Epidermal melanocyte (primary cell): ENCODE data around the gene STARD13.
A peak's percentile ranks its signal among the peaks of the same experiment; 100 is the strongest.
"Not testable (repeated sequence)": the region's sequence is repeated elsewhere in the genome, so short reads cannot be mapped to it uniquely, and the experiment has no call there.

Experiments
- DNase-seq: peaks from one replicate; pipeline ENCODE4 v3.0.0; 2011; ENCODE audit warnings: low spot score; ENCODE audit not compliant: insufficient read length

The STARD13 gene

DNA sequence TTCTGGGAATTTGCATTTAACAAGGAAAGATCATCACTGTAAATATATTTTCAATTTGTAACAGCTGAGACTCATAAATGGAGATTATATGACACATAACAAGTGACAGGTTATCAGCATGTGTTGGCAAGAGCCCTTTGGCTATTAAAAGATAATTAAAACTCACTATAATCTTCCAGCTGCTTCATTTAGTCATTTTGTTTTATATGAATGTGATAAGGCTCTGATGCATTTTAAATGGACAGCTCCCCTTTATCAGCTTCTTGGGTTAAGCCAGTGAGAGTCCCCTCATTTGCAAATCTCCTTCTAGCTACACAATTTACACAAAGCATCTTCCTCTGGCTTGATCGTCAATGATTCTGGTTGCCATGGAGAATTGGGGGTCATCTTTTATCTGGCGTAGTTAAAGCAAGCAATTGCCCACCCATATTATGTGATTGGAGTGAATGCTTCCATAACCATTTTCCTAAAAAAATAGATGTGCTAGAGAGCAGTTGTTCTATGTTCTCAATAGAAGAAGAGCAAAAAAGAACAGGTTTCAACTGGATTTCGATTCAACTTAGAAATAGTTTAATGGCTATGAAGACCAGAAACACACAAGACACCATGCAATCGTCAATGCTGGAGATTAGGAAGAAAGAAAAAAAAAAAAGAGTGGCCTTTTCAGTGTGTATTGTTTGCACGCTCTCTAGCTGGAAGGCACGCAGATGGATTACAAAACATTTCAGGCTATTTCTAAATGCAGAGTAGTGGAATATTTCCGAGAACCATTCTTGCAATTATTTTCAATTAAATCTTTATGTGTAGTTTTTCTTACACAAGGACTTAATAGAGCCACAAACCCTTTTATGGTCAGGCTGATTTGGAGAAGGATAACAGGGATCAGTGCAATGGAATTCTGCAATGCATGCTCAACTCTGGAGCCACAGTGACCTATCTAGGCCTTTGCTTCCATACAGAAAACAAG, 27.4 kb downstream of the STARD13 start:
- peak; percentile 37 for DNase-seq

DNA sequence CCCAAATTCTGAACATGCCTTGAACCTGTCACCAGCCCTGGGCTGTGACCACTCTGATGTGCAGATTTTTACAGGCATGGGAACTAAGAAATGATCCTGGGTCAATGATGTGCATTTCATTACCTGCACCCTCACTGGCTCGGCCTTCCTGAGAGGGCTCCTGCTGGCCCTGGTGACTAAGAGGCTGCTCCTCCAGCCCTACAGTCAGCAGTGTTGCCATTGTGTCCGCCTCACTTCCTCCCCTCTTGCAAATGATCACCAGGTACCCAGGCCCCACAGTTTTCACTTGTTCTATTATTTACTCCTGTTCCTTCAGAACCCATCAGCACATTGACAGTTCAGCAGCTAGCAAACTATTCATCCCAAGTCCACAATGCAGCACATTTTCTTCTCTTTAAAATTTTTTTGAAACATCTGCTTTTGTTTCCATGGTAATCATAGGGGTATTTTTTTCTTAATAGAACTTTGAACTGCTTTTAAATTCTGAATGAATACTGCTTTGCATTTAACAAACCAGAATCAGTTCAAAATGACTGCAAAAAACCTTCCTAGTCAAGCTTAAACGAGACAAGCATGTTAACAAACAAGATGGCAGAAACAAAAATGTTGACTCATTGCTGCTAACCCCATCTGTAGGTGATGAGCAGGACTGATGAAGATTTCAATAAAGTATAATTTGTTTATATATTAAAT, 29.3 kb downstream of the STARD13 start:
- DNase-seq, result no peak

DNA sequence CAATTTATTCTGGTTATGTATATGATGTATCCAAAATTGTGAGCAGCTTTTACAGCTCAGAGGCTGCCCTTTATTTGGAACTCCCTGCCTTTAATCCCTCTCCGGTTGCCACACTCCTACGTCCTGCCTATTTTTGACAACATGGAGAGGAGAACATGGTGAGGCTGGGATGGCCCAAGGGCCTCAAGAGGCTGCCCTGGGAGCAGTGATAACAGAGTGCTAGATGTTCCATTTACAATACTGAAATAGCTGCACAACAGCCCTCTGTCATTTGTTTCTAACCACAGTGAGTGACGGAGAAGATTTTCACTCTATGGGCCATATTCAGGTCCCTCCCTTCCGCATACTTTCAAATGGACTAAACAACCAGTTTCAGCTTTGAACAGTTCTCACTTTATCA, 33.4 kb downstream of the STARD13 start:
- no peak for DNase-seq

DNA sequence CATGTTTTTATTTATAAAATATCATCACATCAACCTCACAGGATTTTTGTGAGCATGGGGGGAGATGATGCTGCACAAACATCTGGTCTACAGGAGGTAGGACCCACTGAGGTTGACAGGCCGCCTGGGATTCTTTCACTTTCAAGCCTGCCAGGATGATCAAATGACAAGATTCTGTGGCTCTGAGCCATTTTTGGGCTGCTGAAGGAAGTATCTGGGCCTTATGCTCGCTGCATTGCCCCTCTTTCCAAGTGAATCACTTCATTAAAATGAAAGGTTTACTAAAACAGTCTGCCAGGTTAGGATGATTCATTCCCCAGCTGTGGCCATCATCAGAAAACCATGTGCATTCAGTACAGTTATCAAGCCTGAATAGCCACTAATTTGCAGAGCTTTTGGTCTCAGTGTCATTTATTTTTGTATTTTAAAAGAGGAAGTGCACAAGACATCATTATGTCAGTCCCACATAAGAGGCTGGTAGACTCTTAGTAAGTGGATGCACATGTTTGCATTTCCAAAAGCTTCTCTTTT, 34.4 kb downstream of the STARD13 start:
- DNase-seq, result no peak

DNA sequence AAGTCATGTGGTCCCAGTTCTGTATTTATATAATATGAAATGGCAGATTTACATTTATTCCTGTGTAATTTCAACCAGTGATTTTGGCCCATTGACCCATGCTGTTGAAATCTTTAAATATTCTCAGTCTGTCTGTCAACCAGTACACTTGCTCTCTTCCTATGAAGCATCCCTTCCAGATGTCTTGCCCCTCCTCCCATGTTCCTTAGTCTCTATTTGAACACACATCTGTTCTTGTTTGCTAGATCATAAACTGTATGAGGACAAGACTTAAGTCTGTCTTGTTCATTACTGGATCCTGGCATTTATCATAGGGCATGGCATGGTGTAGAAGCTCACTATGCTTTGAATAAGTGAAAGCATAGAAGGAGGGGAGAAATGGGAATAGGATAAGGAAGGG, 34.9 kb downstream of the STARD13 start:
- DNase-seq, result no peak

DNA sequence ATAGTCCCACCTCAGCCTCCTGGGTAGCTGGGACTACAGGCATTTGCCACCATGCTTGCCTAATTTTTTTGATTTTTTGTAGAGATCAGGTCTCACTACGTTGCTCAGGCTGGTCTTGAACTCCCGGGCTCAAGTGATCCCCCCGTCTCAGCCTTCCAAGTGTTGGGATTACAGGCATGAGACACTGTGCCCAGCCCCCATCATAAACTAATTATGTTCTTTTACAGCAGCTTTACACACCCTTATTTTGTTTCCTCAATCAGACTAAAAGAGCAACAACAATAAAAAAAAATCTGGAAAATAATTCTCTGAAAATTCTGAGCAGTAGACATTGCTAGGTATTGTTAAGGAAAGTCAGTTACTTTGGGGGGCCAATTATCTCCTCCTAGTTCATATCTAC, 35.7 kb downstream of the STARD13 start:
- DNase-seq, result no peak

DNA sequence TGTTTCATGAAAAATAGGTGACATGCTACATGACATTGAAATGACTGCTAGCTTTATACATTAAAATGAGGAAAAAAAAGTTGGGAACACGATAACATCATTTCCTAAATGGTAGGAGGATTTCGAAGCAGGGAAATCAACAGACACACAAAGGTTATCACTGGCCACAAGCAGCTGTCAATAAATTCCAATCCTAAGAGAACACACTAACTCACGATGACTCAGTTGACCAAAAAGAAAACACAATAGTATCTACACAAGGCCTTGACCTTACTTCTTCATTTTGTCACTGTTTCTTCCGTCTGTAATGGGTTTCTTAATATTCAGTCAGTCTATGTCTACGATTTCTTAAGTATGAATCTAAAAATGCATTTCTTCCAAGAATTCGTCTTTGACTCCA, 36.5 kb downstream of the STARD13 start:
- DNase-seq, result no peak

DNA sequence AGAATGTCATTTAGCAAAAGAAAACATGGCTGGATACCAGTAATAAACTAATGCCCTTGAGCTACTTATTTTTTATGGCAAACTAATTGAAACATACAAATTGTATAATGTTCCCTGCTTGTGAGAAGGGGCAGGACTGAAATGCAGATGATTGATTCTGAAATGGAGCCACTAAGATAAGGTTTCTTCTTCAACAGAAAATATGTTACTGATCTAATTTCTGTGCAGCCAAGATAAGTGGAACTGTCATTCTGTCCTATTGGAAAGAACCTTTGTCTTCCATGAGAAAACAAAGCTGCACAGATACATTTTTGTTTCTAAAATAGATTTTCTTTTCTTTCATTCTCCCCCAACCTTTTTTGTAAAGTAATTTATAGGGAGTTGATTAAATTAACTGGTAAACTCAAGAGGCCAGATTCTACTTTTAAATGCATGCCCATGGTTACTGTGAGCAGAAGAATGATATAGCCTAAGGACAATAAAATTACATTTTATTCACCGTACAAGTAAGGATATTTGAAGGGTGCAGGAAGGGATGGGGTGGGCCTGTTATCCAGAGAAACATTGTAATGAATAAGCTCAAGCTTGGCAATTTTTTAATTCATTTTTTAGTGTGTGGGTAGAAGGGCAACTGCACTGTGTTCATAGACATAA, 39.9 kb downstream of the STARD13 start:
- DNase-seq, result no peak

DNA sequence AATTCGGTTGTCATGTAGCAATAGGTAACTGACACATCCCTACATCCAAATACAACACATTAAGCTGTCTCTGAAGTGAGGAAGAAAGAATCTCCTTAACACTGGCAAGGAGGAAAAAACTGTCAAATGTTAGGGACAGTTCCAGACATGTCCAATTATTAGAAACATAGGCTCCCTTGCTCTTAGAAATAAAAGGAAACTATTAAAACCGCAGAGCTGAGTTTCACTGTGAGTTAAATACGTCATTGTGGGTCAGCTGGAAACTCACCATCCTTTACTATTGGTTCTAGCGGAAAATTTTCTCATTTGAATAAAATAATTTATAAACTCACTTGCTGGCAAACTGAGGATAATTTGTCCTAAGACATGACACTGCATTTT, 40.7 kb downstream of the STARD13 start:
- peak; percentile 21 for DNase-seq

DNA sequence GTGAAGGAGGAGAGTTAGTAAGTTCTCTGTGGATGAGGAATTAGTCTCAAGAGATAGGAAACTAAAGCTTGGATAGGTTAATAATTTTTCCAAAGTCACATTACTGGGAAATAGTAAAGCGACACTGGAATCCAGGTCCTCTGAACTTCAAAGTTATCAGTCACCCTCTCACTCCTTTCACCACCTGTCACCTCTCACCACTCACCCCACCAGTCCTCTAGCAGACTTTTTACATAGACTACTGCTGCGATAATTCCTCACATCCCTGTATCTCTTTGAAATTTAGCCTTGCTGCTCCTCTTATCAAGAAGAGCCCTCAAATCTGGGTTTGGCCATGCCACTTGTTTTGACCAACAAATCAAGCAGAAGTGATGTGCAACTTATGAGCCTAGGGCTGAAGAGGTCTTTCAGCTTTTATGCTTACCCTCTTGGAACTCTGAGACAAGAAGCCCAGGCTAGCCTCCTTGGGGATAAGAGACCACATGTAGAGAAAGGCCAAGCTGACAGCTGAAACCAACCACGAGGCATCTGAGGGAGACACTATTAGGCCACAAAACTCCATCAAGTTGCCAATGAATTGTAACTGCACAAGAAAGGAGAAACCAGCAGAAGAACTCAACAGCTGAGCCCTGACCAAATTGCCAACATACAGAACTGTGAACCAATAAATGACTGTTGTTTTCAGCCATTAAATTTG, 41.2 kb downstream of the STARD13 start:
- DNase-seq, result no peak

DNA sequence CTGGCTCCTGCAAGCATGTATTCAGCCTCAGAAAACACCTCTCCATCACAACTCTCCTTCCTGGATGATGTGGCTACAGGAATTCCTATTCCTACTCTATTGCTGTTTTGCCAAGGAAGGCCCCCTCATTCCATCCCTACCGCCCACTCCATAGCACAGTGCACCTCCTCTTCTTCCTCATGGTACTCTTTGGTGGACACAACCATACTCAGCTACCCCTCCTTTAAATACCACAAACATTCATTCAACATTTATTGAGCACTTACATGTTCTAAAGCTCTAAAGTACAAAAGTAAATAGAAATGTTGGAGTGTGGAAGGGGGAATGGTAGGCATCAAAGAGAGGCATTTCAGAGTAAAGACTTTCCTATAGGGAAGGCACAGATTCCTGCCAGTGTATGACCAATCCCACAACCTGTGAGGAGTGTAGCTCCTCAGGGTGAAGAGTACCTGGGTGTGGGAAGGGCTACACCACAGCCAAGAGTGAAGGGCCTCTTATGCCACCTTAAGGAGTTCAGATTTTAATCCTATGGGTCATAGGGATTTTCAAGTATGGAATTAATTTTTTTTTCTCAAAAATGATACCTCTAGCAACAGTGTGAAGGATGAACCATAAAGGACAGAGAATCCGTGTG, 42.5 kb downstream of the STARD13 start:
- DNase-seq, result no peak

DNA sequence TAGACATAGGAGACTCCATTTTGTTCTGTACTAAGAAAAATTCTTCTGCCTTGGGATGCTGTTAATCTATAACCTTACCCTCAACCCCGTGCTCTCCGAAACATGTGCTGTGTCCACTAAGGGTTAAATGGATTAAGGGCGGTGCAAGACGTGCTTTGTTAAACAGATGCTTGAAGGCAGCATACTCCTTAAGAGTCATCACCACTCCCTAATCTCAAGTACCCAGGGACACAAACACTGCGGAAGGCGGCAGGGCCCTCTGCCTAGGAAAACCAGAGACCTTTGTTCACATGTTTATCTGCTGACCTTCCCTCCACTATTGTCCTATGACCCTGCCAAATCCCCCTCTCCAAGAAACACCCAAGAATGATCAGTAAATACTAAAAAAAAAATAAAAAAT, 43.2 kb downstream of the STARD13 start:
- DNase-seq, result not testable (repeated sequence)

DNA sequence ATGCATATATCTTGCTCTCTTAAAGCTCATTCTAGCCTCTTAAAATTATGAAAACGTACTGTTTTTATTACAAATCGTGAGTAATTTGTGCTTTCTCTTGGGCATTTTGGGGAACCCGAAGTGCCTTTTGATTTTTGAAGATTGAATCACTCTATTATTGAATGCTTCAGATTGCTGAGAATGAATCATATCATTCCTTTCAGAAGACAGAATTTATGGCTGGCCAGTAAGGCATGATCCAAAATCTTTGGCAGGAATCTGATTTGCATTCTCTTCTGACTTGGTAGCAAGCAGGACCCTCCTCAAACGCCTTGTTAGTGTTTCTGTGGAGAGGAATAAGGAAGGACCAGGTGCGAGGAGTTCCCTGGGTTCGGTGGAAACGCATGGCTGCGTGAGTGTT, 49.5 kb downstream of the STARD13 start:
- no peak for DNase-seq

DNA sequence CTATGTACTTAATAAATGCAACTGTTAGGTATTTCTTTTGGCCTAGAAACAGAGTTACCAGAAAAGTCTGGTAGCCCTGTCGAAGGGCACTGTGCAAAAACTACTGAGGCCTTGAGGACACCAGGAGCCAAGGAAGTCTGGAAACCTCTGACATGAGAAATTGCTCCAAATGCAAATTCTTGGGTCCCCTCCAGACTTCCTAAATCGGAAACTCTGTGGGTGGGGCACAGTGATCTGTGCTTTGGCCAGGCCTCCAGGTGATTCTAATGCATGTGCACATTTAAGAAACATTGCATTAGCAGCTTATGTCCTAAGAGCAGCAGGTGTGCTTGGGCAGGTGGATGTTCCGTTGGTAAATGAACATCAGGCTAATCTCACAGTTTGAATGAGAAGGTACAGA, 50.0 kb downstream of the STARD13 start:
- no peak for DNase-seq

DNA sequence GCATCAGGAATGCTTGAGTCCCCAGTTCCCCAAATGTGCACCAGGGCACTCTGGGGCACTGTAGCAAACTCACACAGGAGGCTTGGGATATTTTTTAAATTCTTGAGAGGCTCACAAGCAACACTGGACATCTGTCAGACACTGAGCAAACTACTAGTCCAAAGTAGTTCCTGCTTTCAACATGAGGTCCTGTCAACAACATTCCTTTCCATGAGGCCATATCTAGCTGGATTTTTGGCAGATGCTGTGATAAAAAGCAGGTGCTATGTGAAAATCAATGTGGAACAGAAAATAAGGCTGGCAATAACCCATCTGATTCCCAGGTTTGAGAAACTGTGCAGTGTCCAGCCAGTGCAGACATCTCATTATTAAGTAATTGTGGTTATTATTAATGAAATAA, 50.5 kb downstream of the STARD13 start:
- peak; percentile 36 for DNase-seq

DNA sequence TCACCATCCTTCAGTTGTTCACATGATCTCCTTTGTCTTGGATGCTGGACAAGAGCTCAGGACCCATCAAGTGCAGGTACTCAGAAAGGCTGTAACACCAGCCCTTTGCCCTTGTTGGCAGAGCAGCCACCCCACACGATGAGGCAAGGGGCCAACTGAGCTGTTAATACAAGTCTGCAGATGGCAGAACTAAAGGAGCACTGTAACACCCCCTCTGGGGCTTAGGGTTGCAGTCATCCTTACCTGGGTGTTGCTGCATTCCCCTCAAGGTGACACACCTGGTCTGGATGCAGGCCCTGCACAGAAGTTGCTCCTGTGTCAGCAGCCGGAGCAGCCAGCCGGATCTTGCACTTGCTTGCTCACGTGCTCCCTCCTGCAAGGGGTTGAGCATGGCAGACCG, 52.0 kb downstream of the STARD13 start:
- DNase-seq, result no peak

DNA sequence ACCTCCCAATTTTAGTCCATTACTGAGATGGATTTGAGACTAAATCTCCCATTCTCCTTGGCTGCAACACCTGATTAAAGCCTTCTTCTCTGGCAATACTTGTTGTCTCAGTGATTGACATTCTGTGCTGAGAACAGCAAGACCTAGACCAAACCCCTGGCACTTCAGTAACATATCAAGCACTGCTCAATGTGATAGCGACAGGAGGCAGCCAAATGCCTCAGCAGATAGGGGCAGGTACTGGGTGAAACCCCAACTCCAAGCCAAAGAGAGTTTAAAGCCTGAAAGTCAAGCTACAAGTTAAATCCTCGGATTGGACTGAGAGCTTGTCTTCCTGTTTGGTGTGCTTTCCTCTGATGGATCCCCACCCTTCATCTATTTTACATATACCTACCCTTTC, 52.7 kb downstream of the STARD13 start:
- no peak for DNase-seq

DNA sequence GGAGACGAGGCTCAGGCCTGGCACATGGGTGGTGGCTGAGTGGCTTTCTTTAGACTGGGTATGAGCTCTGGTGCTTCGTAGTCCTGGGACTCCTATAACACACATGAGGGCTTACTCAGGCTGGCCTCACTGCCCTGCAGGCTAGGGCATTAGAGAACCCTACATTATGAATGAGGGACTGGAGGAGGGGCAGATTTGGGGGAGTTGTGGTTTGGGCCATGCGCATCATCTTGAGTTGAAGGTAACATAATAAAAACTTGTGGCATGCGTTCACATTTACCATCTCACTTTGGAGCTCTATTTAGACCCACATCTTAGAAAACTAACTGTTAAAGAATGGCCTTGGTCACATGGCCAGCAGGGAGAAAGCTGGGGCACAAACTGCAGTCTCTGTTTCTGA, 54.2 kb downstream of the STARD13 start:
- no peak for DNase-seq

DNA sequence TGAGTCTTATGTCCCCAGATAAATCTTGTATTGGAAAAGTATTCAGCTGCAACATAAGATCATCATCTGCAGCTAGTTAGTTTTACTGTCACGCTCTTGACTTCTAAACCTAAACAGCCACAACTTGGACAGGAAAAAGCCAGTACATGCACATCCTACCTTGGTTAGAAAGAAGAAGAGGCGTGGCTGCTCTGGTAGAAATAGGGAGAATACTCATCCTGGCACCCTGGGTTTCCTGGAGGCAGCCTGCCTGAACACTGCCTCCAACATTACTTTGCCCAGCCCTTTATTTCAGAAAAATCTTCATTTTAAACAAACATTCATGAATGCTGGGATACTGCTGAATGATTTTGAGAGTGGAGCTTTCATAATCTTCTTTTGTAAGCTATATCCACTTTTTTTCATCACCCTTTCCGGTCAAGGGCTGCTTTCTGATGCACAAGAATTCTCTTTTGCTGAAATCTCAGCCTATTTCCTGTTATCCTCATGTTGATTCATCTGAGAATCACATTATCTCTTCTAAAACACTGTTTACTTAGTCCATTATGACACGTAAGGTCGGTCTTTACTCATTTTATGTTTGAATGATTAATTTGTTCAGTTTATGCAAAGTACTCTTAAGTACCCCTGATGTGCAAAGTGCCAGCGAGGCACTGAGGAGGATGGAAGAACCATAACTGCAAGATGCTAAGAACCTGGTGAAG, 55.2 kb downstream of the STARD13 start:
- DNase-seq, result no peak

DNA sequence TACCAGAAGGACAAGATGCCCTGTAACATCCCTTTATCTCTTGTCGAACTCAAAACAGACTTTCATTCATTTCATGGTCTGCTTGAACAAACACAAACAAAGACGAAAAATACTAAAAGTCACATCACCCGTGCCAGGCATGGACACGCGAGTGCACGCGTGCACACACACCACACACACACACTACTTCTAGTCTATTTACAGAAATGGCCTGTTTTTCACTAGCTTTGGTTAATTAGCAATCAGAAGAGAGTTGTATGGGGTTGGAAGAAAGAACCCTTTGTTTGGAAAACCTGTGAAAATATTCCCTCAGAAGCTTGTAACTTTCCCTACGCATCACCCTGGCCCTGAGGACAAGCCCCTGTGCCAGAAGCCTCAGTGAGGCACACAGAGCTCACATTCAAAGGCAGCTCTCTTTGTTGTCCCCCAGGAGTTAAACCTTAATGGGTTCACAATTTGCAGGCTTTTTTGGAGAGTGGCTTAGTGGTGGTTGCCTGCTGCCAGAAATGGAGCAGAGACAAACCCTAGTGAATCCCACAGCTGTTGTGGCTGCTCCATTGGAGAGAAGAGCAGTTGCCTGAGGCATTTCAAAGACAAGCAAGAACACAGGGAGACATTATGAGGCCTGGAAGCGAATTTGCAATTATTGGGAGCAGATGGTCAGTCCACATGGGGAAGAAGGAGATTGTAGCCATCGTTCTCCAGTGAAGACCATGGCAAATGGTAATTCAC, 55.9 kb downstream of the STARD13 start:
- DNase-seq, result peak; percentile 86
